ENCODE measurements around the gene MAFG. TPM values are rescaled to one million over a fixed set of nuclear protein-coding genes. Genes with fewer than 3 reads are reported as not detected.
"Not testable (repeated sequence)": the region's sequence is repeated elsewhere in the genome, so short reads cannot be mapped to it uniquely, and the experiment has no call there.

The MAFG gene
- total RNA-seq, 1 experiment from 2014 or later: 8.7 TPM

DNA sequence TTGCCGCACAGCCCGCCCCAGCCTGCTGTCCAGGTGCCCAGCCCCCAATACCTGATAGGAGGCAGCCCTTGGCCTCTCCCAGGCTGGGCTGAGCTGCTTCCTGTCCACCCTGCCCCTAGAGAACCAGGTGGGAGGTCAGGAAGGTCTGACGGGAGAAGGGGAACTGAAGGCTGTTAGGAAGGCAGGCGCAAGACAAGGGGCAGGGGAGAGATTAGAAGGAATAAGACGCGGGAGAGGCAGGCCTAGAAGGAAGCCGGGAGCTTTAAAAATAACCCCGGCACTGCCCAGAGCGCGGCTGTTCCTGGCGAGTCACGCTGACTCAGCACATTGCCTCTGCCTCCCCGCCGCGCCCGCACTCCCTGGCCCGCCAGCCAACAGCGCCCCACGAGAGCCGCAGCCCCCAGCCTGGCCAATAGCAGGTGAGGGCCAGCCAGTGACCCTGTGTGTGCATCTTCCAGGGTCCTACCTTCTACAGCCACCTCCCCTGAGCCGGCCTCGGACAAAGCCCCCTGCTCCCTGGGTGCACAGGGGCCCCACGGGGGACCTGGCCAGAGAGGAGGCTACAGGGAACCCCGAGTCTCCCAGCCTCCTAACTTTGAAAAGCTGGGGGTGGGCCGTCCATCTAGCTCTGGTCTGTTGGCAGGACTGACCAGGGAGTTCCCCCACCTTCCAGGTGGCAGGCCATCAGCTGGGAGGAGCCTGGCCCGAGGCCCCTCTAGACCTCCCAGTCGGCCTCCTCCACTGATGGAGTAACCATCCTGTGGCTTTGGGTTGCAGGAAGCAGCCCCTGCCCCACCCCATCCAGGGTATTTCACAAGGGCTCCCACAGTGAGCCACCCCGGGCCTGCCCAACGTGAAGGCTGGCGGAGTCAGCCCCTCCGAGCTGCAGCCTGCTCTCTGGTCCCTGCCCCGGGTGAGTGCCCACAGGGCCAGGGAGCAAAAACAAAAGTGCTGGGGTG lies 4.0 kb downstream of the MAFG start:
- DNase-seq (ENCODE audit: low spot score): peak; percentile 50

DNA sequence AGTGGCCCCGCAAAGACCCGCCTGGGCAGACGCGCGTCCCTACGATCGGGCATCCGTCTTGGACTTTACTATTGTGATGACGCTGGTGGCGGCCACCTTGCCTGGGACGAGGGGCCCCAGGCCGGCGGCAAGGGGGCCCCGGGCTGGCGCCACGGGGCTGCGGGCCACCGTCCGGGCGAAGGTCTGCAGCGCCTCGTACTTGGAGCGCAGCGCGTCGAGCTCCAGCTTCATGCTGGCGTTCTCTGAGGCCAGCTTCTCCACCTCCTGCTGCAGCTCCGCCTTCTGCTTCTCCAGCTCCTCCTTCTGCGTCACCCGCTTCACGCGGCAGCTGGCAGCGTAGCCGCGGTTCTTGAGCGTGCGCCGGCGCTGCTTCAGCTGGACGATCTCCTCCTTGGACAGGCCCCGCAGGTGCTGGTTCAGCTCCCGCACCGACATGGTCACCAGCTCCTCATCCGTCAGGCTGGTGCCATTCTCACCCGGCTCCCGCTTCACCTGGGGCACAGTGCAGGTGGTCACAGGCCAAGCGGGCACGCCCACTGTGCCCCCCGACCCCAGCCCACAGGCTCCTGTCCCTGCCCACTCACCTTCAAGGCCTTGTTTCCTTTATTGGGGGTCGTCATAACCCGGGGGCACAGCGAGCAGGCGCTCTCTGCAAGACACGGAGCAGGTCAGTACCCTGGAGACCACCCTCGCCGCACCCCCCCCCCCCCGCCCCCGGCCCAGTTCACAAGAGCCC lies 4.8 kb downstream of the MAFG start:
- no peak for DNase-seq (ENCODE audit: low spot score)

DNA sequence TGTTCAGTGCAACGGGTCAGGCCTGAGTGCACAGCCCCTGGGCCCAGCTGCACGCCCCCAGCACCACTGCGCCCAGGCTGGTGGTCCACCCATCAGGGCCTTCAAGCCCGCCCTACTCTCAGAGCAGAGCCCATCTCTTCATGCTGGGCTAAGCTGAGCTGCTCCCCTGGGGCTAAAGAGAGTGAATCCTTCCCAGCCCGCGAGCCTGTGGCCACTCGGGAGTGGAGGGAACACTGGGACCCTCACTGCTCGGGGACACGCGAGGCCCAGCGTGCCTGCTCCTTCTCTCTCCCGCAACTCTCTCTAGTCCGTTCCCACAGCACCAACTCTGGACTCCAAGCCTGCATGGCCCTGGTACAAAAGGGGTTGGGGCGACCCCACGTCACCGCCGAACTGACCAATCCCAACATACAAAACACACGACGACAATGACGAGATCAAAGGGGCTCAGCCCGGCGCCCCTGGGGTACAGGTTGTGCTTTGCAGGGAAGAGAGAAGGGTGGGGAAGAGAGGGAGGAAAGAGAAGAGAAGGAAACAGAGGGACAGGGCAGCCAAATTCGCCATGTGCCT lies 5.5 kb downstream of the MAFG start:
- no peak for DNase-seq (ENCODE audit: low spot score)

DNA sequence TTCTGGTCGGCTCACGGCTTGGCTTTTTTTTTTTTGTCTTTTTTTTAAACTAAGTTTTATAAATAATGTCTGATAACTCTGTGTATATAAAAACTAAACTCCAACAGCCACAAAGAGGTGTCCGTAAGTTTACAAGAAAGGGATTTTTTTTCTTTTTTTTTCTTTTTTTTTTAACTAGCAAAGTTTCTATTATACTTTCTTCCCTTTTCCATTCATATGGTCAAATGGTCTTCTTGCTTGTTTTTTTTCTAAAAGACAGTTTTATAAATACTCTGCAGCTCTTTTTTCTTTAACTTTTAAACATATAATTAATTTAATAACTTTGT lies 6.0 kb downstream of the MAFG start:
- no peak for DNase-seq (ENCODE audit: low spot score)

DNA sequence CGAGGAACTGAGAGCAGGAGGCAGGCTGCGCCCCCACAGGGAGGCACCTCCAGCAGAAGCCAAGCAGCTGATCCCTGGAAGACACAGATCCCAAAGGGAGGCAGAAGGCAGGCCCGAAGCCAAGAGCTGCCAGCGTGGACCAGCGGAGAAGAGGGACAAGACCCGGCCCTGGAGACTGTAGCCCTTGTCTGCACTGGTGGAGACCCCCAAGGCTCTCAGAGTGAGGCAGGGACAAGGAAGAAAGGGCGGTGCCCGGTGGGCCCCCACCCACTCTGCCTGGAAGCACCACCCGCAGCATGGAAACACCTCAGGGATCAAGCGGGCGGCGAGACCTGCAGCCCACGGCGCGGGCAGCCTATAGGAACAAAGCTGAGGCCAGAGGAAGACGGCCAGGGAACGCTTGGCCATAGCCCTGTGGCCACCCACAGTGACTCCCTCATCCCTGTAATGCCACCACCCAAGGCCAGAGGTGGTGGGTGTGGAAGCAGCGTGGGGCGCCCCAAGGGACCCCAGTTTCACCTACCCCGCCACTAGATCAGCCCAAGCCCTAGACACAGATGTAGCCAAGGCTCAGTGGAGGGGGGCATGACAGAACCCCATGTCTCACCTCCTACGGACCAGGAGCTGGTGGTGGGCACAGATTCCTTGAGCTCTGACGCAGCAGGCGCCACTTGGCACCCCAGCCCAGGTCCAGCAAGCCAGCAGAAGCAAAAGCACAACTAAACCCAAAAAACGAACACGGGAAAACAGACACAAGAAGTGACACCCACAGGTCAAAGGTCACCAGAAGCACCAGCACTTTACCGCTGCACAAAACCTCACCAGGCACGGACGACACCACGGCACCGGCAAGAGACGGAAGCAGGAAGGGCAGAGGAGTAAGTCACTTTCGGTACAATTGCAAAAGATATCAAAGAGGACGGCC lies 6.7 kb downstream of the MAFG start:
- DNase-seq (ENCODE audit: low spot score): no peak

DNA sequence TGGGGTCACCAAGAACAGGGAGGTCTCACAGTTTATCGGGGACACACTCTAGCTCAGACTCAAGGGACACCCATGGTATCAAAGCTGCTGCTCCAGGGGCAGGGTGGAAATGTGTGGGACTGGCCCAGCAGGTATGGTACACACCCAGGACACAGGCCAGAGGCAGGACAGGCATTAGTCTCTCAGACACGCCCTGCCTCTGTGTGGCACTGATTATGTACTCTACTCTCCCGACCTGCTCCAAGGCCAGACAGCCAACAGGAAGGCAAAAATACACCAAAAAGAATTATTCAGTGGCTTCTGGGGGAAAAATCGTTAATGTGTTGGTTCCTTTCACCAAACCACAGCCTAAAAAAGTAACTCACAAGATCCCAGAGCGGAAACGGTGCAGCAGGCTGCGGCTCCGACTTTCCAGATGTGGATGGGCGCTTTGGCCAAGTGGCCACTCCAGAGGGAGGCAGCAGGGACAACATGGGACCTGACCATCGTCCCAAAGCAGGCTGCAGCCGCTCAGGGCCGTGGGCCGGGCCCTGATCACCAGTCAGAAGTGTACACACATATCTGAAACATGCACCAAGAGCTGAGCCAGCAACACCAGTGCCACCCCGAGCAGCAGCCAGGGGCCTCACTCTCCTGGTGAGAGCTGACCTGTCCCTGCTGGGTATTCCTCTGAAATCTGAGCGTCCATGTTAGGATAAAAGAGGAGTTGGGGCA lies 8.5 kb downstream of the MAFG start:
- DNase-seq (ENCODE audit: low spot score): no peak

DNA sequence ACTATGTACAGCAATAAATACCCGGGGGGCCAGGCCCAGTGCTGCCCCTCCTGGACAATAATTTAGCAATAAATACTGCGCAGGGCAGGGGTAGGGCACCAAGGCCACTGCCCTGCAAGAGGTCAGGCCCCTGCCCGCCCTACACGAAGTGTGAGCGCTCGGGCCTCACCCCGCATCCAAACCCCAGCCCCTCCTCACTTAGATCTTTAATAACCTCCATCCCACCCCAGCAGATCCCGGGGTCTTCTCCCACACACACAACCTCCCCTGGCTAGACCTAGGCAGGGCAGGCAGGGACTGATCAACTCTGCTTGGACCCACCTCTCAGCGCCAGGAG lies 9.2 kb downstream of the MAFG start:
- not testable (repeated sequence) for DNase-seq (ENCODE audit: low spot score)

DNA sequence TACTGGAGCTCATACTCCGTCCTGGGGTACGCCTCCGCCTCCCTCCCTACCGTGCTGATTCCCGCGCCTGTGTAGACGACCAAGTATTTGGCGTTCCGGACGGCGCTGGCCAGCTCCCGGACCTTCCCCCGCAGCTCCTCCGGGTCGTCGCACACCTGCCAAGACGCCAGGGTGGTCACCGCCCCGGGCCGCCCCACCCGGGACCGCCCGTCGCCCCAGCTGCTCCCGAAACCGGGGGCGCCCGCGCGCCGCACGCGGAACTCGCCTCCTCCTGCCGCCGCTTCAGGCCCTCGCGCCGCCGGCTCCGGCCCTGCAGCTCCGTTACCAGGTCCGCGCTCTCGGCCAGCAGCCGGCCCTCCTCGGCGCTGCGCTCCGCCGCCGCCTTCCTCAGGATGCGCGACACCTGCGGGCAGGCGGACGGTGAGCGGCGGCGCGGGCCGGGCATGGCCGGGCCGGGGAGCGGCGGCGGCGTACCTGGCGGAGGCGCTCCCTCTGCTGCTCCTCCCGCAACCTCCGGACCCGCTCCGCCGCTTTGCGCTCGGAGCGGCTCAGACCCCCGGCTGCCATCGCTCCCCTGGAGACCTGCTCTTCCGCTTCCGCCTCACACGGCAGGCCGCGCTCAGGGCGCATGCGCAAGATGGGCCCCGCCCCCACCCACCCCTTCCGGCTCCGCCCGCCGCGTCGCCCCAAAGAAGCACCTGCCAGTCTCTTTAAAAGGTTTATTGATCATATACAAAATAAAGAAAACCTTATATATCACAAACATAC lies 9.8 kb downstream of the MAFG start, which contains the start of gene SIRT7:
SIRT7 (minus strand) TSS at position 612 of the 768 bp plus-strand sequence; CDS start at position 567, 45 bp downstream.
- peak; percentile 49 for DNase-seq (ENCODE audit: low spot score)

DNA sequence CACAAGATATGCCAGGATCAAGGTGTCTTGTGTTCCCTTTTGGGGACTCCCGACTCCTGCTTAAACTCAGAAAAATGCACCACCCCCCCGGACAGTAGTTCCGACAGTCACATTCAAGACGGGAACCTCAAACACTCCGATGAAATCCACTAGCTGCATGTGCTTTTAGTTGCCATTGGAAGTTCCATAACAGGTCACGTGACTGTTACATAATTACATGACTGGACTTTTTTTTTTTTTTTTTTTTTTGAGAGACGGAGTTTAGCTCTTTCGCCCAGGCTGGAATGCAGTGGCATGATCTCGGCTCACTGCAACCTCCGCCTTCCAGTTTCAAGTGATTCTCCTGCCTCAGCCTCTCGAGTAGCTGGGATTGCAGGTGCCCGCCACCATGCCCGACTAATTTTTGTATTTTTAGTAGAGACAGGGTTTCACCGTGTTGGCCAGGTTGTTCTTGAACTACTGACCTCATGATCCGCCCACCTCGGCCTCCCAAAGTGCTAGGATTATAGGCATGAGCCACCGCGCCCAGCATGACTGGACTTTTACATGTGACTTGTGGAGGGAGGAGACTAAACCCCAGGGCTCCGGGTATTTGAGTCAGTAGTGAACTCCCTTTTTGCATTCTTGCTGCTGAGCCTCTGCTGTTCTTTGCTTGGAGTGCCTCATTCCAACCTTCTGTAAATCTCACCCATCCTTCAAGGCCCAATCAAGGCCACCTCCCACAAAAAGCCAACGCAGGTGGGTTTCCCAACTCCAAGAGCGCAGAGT lies 11.1 kb downstream of the MAFG start:
- DNase-seq (ENCODE audit: low spot score): peak; percentile 40

DNA sequence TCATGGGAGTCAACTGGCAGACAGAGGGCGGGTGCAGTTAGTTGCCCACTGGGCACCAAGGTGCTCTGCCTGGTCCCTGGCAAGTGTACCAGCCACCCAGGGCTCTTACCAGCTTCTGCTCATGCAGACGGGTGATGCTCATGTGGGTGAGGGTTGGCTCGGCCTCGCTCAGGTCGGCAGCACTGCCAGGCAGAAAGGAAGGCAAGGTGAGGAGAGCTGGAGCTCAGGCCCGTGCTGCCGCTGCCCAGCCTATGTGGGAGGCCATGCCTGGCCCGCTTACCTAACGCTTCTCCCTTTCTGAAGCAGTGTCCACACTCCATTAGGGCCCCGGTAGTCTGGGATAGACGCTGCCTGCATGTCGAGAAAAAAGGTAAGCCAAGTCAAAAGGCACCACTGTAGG lies 12.2 kb downstream of the MAFG start:
- DNase-seq (ENCODE audit: low spot score): no peak

DNA sequence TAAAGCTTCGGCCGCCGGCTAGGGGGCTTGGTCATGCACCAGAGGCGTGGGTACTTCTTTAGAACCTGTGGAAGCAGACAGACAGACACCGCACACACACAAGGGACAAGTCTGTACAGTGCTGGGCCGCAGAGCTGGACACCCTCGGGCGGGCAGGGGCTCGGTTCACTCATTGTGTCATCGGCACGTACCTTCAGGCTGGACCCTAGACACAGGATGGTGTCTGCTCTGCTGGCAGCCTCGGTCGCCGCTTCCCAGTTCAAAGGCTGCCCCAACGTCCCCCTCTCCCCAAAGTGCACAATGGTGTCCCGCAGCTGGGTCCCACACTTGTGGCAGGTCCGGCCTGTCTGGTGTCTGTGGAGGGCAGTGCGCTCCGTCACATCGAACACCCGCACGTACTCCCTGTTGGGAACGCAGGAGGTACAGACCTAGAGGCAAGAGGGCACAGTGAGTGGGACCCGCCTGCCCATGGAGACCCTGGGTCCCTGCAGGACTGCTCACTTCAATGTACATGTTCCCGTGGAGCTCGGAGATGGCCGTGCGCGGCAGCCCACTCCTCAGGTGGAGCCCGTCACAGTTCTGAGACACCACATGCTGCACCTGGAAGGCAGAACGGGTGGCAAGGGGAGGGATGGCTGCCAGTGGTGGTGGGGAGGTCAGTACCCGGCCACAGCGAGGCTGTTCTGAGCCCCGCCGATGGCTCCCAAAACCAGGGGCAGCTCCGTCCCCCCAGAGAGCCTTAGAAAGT lies 13.3 kb downstream of the MAFG start:
- DNase-seq (ENCODE audit: low spot score): no peak

DNA sequence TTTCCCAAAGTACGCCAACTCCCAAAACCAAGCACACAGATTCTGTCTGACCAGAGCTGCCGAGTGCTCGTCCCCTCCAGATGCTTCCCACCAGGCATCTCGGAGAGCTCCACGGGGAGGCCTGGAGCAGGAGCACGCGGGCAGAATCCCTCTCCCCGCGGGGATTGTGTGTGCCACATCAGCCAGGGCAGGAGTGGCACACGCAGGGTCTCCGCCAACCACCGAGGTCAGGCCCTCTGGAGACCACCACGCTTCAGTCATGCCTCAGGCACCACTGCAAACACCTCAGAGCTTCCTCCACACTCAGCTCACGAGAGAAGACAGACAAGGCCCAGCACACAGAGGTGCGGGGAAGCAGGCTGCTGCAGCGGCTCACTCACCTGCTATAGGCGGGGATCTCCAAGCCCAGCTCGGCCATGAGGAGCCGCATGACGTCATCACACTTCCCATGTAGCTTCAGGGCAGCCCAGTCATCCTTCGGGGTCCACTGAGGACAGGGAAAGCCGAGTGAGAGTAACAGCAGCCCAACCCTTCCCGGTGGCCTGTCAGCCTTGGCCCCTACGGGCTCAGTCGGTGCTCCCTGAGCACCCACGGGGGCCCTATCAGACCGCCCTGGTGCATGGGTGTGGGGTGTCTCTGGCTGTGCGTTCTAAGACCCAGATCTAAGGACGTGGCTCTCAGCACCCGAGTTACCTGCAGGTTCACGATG lies 14.0 kb downstream of the MAFG start:
- no peak for DNase-seq (ENCODE audit: low spot score)

DNA sequence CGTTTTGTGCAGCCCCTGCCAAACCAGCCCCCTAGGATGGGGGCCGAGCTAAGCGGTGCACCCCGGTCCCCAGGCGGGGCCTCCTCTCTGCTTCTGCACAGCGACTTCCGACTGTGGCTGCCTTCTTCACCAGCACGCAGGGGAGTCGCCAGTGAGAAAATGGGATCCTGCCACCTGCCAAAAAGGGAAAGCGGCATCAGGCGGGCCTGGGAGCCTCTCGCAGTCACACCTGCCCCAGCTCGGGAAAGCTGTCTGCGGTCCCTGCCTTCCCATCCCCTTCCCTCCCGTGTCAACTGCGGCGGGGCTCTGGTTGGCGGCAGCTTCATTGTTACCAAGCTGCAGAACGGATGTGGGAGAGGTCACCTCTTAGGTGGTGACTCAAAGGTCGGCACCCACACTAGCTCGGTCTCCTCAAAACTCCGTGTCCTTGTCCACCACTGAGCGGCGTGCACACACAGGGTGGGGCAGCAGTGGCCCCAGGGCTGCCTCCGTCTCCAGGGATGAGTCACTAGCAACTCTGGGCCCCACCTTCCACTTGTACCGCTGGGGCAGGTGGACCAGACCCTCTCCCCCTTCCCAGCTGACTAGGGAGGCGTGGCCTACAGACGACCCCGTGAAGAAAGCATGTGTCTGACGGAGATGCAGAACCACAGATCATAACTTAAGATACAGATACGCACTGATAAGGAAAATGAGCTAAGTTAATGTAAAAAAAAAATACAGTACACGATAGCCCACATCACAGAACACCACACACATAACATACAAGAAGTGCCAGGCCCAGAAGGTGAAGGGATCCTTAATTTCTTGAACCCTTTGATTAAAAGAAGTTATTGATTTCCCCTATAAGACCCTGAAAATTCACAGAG lies 14.9 kb downstream of the MAFG start:
- DNase-seq (ENCODE audit: low spot score): peak; percentile 53

DNA sequence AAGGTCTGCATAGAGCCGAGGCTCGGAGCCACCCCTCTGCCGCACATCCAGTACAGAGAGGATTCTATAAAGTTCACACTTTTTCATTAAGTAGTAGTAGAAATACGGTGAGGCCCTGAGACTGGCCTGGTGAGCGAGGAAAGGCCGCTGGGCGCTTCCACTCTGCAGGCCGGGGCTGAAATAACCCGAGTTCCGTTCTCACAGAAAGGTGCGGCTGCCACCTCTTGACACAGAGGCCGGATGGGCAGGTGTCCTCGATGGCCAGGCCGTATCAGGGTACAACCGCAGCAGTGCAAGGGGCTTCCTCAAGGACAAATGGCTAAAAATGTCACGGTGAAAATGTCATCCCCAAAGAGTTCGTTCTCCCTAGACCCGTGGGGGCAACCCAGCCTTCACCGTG lies 15.6 kb downstream of the MAFG start:
- no peak for DNase-seq (ENCODE audit: low spot score)

DNA sequence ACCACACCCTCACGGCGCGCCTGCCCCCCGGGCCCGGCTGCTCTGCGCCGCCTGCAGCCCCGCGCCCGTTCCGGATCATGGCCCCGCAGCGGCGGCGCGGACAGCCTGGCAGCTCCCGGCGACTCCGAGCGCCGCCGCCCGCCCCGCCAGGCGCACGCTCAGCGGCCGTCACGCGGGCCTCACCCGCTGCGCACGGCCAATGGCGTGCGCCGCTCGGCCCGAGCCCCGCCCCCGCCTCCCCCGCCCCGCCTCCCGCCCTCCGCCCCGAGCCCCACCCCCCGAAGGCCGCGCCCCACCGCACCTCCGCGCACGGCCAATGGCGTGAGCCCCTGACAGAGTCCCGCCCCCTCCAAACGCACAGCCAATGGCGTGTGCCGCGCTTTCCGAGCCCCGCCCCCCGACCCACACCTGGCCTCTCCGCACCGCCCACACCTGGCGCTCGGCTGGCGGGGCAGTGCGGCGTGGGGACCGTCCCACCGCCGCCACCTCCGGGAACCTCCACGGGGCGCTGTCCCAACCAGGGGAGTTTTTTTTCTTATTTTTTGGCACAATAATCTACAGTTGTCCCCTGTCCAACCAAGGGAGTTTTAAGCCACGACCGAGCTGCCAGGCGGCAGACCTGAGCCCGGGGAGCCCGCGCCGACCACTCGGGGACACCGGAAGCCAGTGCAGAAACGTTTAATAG lies 16.1 kb downstream of the MAFG start, which contains the start of gene PCYT2:
PCYT2 (minus strand) TSS at position 123 of the 685 bp plus-strand sequence; CDS start at position 79, 44 bp downstream.
- DNase-seq (ENCODE audit: low spot score): peak; percentile 77

DNA sequence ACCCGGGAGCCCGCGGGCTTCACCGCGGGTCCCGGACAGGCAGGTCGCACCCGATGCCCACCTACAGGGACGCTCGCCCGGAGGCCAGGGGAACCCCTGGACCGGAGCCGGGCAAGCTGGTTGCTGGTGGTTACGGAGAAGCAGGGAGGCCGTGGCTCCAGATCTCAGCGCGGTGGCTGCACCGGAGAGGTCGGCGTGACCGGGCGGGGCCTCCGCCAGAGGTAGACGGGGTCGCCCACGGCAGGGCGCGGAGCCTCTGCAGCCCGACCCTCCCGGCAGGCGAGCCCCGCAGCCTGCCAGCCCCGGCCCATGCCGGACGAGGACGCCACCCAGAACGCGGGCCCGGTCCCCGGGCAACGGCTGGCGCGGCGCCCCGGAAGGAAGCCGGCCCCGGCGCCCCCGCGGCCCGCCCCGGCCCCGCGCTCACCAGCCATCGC lies 16.7 kb downstream of the MAFG start:
- no peak for DNase-seq (ENCODE audit: low spot score)
